ENCODE data around the gene CACNA1A.

GRCh38 chr19:13339869-13340268 is 166.4 kb downstream of the CACNA1A start:
- TF ChIP-seq TCF7L2 (IDR thresholded peaks at IDR 0.05; ENCODE audit: borderline replicate concordance, low read depth, low read length) (no peak), ZNF24 (tag by site-specific recombination; IDR thresholded peaks at IDR 0.05) (no peak), CTCF (tag by site-specific recombination; IDR thresholded peaks at IDR 0.05) (no peak), ZBTB49 (tag by site-specific recombination; IDR thresholded peaks at IDR 0.05; ENCODE audit: low read depth) (no peak), ZNF2 (tag by site-specific recombination; IDR thresholded peaks at IDR 0.05) (no peak), PRDM1 (tag by site-specific recombination; IDR thresholded peaks at IDR 0.05) (no peak)

Measured in HEK293 (cell line).